Activated CD8-positive, alpha-beta T cell treated with anti-CD3 and anti-CD28 coated beads for 36 hours (primary cell): ENCODE results near the gene GABARAP. TPM values are rescaled to one million over a fixed set of nuclear protein-coding genes. Genes with fewer than 3 reads are reported as not detected.

Source experiments
- ATAC-seq: fragments of 200-7000 bp; cut with Tn5 transposase; one replicate; pipeline ENCODE4 v1.10.0; 2021; ENCODE audit warnings: mild to moderate bottlenecking, moderate library complexity
- CTCF ChIA-PET: fragments of 350-600 bp; sonication (Branson Sonifier 250); formaldehyde crosslinking; loops from one replicate; lab custom pipeline; 2021; ENCODE audit warnings: antibody characterized with exemption; lab: Charles Lee
- POLR2A ChIA-PET: fragments of 350-600 bp; sonication (Branson Sonifier 250); formaldehyde crosslinking; loops from one replicate; lab custom pipeline; 2021; ENCODE audit warnings: antibody characterized with exemption; lab: Charles Lee
- DNase-seq: peaks from one replicate; pipeline ENCODE4 v3.0.0-alpha.2; 2020
- H3K27ac Mint-ChIP-seq: one replicate; pipeline ENCODE4 v1.8.0; 2021; ENCODE audit warnings: mild to moderate bottlenecking, mixed read lengths
- H3K27me3 Mint-ChIP-seq: one replicate; pipeline ENCODE4 v1.8.0; 2021; ENCODE audit warnings: mixed read lengths
- H3K36me3 Mint-ChIP-seq: one replicate; pipeline ENCODE4 v1.8.0; 2021; ENCODE audit warnings: low read depth, mixed read lengths
- H3K4me1 Mint-ChIP-seq: one replicate; pipeline ENCODE4 v1.8.0; 2021; ENCODE audit warnings: low read depth, mixed read lengths
- H3K4me3 Mint-ChIP-seq: one replicate; pipeline ENCODE4 v1.8.0; 2021; ENCODE audit warnings: mild to moderate bottlenecking, moderate library complexity, mixed read lengths
- H3K9me3 Mint-ChIP-seq: one replicate; pipeline ENCODE4 v1.8.0; 2021; ENCODE audit warnings: mixed read lengths
- CTCF ChIP-seq: fragments of 200-600 bp; IDR thresholded peaks from one replicate; pipeline ENCODE4 v1.8.0; 2022; ENCODE audit warnings: antibody characterized with exemption, mild to moderate bottlenecking
- intact Hi-C: fragments of 100-400 bp; cut with micrococcal nuclease; formaldehyde crosslinking; loops from one replicate; pipeline ENCODE4 v1.10.0; 2022
- total RNA-seq, 2 experiments: library from RNA; stranded (reverse); gene quantifications; one replicate each; pipeline ENCODE4 v1.2.3, GENCODE V29; 2021

Gene GABARAP
- total RNA-seq, 2 experiments from 2014 or later = 104 to 118 TPM

GRCh38 chr17:7222093-7222971 lies 19.9 kb downstream of the GABARAP start:
- intact Hi-C loops = no loop called here
- ChIA-PET POLR2A (interaction anchor here (13.2 kb wide), 1 partner anchor 15 kb away, joined by 261 read pairs; the partner anchor contains the start of genes DVL2, GABARAP and PHF23), CTCF (interaction anchor here (1.4 to 3.6 kb wide), 3 partner anchors 11 to 74 kb away, joined by 6 to 34 read pairs (median 22); partner anchors contain the start of gene DVL2)
- no peak for ATAC-seq
- Mint-ChIP-seq H3K4me3 (no peak overlapping the region), H3K27ac (peak overlapping the region; percentile 43), H3K9me3 (no peaks in the 10 kb centered on the region), H3K36me3 (peaks cover 34% of the 10 kb centered on the region), H3K27me3 (no peaks in the 10 kb centered on the region), H3K4me1 (peaks cover 36% of the 10 kb centered on the region)
- DNase-seq = no peak
- no peak for TF ChIP-seq CTCF

- intact Hi-C loops = no loop called here
- ATAC-seq = no peak
- Mint-ChIP-seq H3K27ac (peak overlapping the region; percentile 81), H3K36me3 (peaks cover 29% of the 10 kb centered on the region), H3K27me3 (no peaks in the 10 kb centered on the region), H3K9me3 (no peaks in the 10 kb centered on the region), H3K4me3 (peak overlapping the region; percentile 94), H3K4me1 (peaks cover 40% of the 10 kb centered on the region)
- CTCF ChIA-PET = interaction anchor here (0.8 to 3.6 kb wide), 13 partner anchors 8 to 989 kb away, joined by 3 to 41 read pairs (median 4); partner anchors contain the start of genes AURKB, CTDNEP1, DVL2 and GABARAP
- POLR2A ChIA-PET = interaction anchor here (0.7 to 13.2 kb wide), 7 partner anchors 16 to 176 kb away, joined by 3 to 261 read pairs (median 4); partner anchors contain the start of genes CTDNEP1, DVL2, ELP5 and GABARAP
- no peak for DNase-seq
- TF ChIP-seq CTCF = no peak
Observed at GRCh38 chr17:7221278-7222092, 20.8 kb downstream of the GABARAP start.

GRCh38 chr17:7220593-7221277 lies 21.5 kb downstream of the GABARAP start:
- POLR2A ChIA-PET = interaction anchor here (0.7 to 13.2 kb wide), 10 partner anchors 16 to 175 kb away, joined by 3 to 261 read pairs (median 4); partner anchors contain the start of genes ACAP1, CTDNEP1, DVL2 and ELP5
- intact Hi-C loops = no loop called here
- H3K36me3 Mint-ChIP-seq = peaks cover 28% of the 10 kb centered on the region
- peak overlapping the region; percentile 81 for H3K27ac Mint-ChIP-seq
- TF ChIP-seq CTCF = peak; percentile 49
- H3K27me3 Mint-ChIP-seq = no peaks in the 10 kb centered on the region
- peak overlapping the region; percentile 94 for H3K4me3 Mint-ChIP-seq
- CTCF ChIA-PET = interaction anchor here (0.7 to 3.6 kb wide), 16 partner anchors 9 to 990 kb away, joined by 3 to 41 read pairs (median 4); partner anchors contain the start of genes AURKB, CTDNEP1, DVL2 and GABARAP
- peaks cover 48% of the 10 kb centered on the region for H3K4me1 Mint-ChIP-seq
- DNase-seq = peak; percentile 81
- no peaks in the 10 kb centered on the region for H3K9me3 Mint-ChIP-seq
- ATAC-seq = peak; percentile 41

- Mint-ChIP-seq H3K4me1 (peaks cover 55% of the 10 kb centered on the region), H3K27ac (peak within 1 kb of the TSS; percentile 94), H3K4me3 (peak within 1 kb of the TSS; percentile 94), H3K36me3 (peaks cover 28% of the 10 kb centered on the region), H3K27me3 (no peaks in the 10 kb centered on the region), H3K9me3 (no peaks in the 10 kb centered on the region)
- no peak for TF ChIP-seq CTCF
- ChIA-PET CTCF (interaction anchor here (0.7 to 3.6 kb wide), 14 partner anchors 10 to 175 kb away, joined by 3 to 41 read pairs (median 4); partner anchors contain the start of genes DVL2, GABARAP and PHF23), POLR2A (interaction anchor here (0.7 to 13.2 kb wide), 15 partner anchors 15 to 356 kb away, joined by 3 to 261 read pairs (median 4); partner anchors contain the start of genes ACAP1, CTDNEP1, DVL2 and ELP5)
- DNase-seq (peak; percentile 96), ATAC-seq (peak; percentile 74)
- intact Hi-C loops = no loop called here
Observed at GRCh38 chr17:7219812-7220592, 22.2 kb downstream of the GABARAP start, which contains the start of the genes ACADVL and DLG4. TSS of gene ACADVL (plus strand) at chr17:7219938. CDS start at chr17:7219985, 47 bp downstream. TSS of gene DLG4 (minus strand) at chr17:7219836.
